HL-60 (cell line): Measurements from ENCODE around the gene CHRNB1.

Experiments
- GABPA ChIP-seq: IDR thresholded peaks from 2 replicates; pipeline ENCODE4 v1.6.1; 2012; ENCODE audit warnings: low read depth
- POLR2AphosphoS5 ChIP-seq: IDR thresholded peaks from 2 replicates; pipeline ENCODE4 v1.6.1; 2012; ENCODE audit warnings: low read depth
- TF ChIP-seq, protein P1 (sequence below): IDR thresholded peaks from one replicate; pipeline ENCODE4 v1.5.1; 2011; ENCODE audit warnings: low read length, control low read depth, inconsistent platforms; ENCODE audit not compliant: insufficient read depth

DNA sequence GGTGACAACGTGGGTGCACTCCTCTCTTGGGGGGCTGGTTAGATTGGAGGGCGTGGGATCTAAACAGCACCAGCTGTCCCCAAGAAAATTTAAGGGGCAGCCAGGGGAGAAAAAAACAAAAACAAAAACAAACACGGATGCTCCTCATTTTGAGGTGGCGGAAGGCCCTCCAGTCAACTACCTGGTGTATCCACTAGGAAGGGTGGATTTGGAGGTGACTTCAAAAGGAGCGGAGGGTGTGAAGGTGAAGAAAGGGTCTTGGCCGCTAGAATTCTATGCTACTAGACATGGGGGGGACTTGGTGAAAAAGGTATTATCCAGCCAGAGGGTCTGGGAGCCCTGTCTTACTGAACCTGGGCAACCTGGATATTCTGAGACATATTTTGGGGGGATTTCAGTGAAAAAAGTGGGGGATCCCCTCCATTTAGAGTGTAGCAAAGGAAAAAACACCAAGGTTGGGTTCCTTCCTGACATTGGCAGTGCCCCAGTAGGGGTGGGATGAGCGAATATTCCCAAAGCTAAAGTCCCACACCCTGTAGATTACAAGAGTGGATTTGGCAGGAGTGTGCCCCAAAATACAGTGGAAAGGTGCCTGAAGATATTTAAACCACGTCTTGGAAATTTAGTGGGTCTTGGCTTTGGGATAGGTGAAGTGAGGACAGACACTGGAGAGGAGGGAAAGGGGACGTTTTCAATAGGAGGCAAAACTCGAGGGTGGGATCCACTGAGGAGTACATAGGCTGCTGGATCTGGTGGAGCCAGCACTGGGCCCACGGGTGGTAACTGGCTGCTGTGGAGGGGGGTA is 6.0 kb upstream of the CHRNB1 start:
- TF ChIP-seq, protein P1, sequence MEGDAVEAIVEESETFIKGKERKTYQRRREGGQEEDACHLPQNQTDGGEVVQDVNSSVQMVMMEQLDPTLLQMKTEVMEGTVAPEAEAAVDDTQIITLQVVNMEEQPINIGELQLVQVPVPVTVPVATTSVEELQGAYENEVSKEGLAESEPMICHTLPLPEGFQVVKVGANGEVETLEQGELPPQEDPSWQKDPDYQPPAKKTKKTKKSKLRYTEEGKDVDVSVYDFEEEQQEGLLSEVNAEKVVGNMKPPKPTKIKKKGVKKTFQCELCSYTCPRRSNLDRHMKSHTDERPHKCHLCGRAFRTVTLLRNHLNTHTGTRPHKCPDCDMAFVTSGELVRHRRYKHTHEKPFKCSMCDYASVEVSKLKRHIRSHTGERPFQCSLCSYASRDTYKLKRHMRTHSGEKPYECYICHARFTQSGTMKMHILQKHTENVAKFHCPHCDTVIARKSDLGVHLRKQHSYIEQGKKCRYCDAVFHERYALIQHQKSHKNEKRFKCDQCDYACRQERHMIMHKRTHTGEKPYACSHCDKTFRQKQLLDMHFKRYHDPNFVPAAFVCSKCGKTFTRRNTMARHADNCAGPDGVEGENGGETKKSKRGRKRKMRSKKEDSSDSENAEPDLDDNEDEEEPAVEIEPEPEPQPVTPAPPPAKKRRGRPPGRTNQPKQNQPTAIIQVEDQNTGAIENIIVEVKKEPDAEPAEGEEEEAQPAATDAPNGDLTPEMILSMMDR: no peak
- no peak for TF ChIP-seq POLR2AphosphoS5
- no peak for TF ChIP-seq GABPA
